CD4-positive, alpha-beta T cell (primary cell): ENCODE data around the gene CHORDC1. TPM values are rescaled to one million over a fixed set of nuclear protein-coding genes. Genes with fewer than 3 reads are reported as not detected.

Experiments
- ATAC-seq: fragments of 200-7000 bp; cut with Tn5 transposase; one replicate; pipeline ENCODE4 v1.10.0; 2022; ENCODE audit warnings: mild to moderate bottlenecking; ENCODE audit not compliant: poor library complexity
- CTCF ChIA-PET: fragments of 350-600 bp; sonication (Branson Sonifier 250); formaldehyde crosslinking; loops from one replicate; lab custom pipeline; 2021; ENCODE audit warnings: antibody characterized with exemption, inconsistent platforms; lab: Charles Lee
- POLR2A ChIA-PET: fragments of 350-600 bp; sonication (Branson Sonifier 250); formaldehyde crosslinking; loops from one replicate; lab custom pipeline; 2021; ENCODE audit warnings: antibody characterized with exemption, inconsistent platforms; lab: Charles Lee
- DNase-seq, 14 experiments: peaks; one replicate each; pipeline ENCODE4 v3.0.0-alpha.2; 2013 to 2020; ENCODE audit warnings: mixed read lengths in 2 of 14
- H3K27ac ChIP-seq, 2 donors: one replicate each; pipeline versions ENCODE4 v1.5.1 to v1.7.0; 2013; ENCODE audit warnings: low read length in 2 of 2, low read depth in 1 of 2, mild to moderate bottlenecking in 1 of 2
- H3K27me3 ChIP-seq, 2 experiments: 1 replicate in 1 of 2; 2 replicates in 1 of 2; pipeline versions ENCODE4 v1.6.1 to v1.7.0; 2013; ENCODE audit warnings: low read length in 2 of 2, control low read depth in 1 of 2, mild to moderate bottlenecking in 1 of 2, moderate library complexity in 1 of 2; ENCODE audit not compliant: insufficient read depth in 2 of 2, control insufficient read depth in 1 of 2
- H3K36me3 ChIP-seq: one replicate; pipeline ENCODE4 v1.6.1; 2013; ENCODE audit warnings: low read length, control low read depth; ENCODE audit not compliant: insufficient read depth
- H3K4me1 ChIP-seq: one replicate; pipeline ENCODE4 v1.6.1; 2013; ENCODE audit warnings: low read length, control low read depth; ENCODE audit not compliant: insufficient read depth
- H3K4me3 ChIP-seq: one replicate; pipeline ENCODE4 v1.5.1; 2013; ENCODE audit warnings: mild to moderate bottlenecking, low read length, moderate library complexity
- H3K9me3 ChIP-seq, 2 experiments: 1 replicate in 1 of 2; 2 replicates in 1 of 2; pipeline versions ENCODE4 v1.6.1 to v1.7.0; 2013; ENCODE audit warnings: low read length in 2 of 2, mild to moderate bottlenecking in 2 of 2, control low read depth in 1 of 2, moderate library complexity in 1 of 2; ENCODE audit not compliant: control insufficient read depth in 1 of 2, insufficient read depth in 1 of 2
- H3K27ac Mint-ChIP-seq: one replicate; pipeline ENCODE4 v1.8.0; 2020; ENCODE audit warnings: mixed read lengths
- H3K27me3 Mint-ChIP-seq: one replicate; pipeline ENCODE4 v1.8.0; 2021; ENCODE audit warnings: mixed read lengths
- H3K36me3 Mint-ChIP-seq: one replicate; pipeline ENCODE4 v1.8.0; 2021; ENCODE audit warnings: low read depth, mixed read lengths
- H3K4me1 Mint-ChIP-seq: one replicate; pipeline ENCODE4 v1.8.0; 2021; ENCODE audit warnings: low read depth, mixed read lengths
- H3K4me3 Mint-ChIP-seq: one replicate; pipeline ENCODE4 v1.8.0; 2020; ENCODE audit warnings: mild to moderate bottlenecking, mixed read lengths
- H3K9me3 Mint-ChIP-seq: one replicate; pipeline ENCODE4 v1.8.0; 2020; ENCODE audit warnings: mixed read lengths
- CTCF ChIP-seq: fragments of 200-600 bp; IDR thresholded peaks from one replicate; pipeline ENCODE4 v1.8.0; 2022; ENCODE audit warnings: antibody characterized with exemption, mild to moderate bottlenecking
- intact Hi-C, 2 experiments: fragments of 100-400 bp; cut with DNase I in 1 of 2; cut with micrococcal nuclease in 1 of 2; formaldehyde crosslinking; loops; one replicate each; pipeline versions ENCODE4 v1.15.1 to v1.9.0; 2023 to 2025; cut with DNase I, micrococcal nuclease
- total RNA-seq, 174 experiments: library from RNA in 2 of 174; stranded (reverse) in 2 of 174; gene quantifications; one replicate each; pipeline ENCODE4 v1.2.3 and lab custom pipeline; 2021 to 2026

Gene CHORDC1
- total RNA-seq, 2 experiments from 2014 or later, result 64.6 to 65.9 TPM

- Histone ChIP-seq H3K27me3 (no peaks in the 10 kb centered on the region), H3K9me3 (no peaks in the 10 kb centered on the region), H3K4me1 (no peaks in the 10 kb centered on the region), H3K27ac (no peak overlapping the region), H3K36me3 (no peaks in the 10 kb centered on the region), H3K4me3 (no peak overlapping the region)
- DNase-seq (no peak), ATAC-seq (no peak)
- no peaks in the 10 kb centered on the region for H3K4me1 Mint-ChIP-seq
- H3K9me3 Mint-ChIP-seq, result no peaks in the 10 kb centered on the region
- peaks cover 6% of the 10 kb centered on the region for H3K27me3 Mint-ChIP-seq
- H3K27ac Mint-ChIP-seq, result no peak overlapping the region
- no peak for TF ChIP-seq CTCF
- ChIA-PET CTCF (no interaction called here), POLR2A (no interaction called here)
- H3K4me3 Mint-ChIP-seq, result no peak overlapping the region
- intact Hi-C loops, result no loop called here
- no peaks in the 10 kb centered on the region for H3K36me3 Mint-ChIP-seq
Measured at GRCh38 chr11:90179923-90180322, 42.9 kb downstream of the CHORDC1 start.

- no peaks in the 10 kb centered on the region for H3K9me3 ChIP-seq
- intact Hi-C loops, result no loop called here
- TF ChIP-seq CTCF, result no peak
- Mint-ChIP-seq H3K27me3 (peaks cover 6% of the 10 kb centered on the region), H3K4me1 (no peaks in the 10 kb centered on the region), H3K27ac (no peak overlapping the region), H3K36me3 (no peaks in the 10 kb centered on the region), H3K9me3 (no peaks in the 10 kb centered on the region), H3K4me3 (no peak overlapping the region)
- no peak overlapping the region for H3K27ac ChIP-seq
- CTCF ChIA-PET, result no interaction called here
- no peak overlapping the region for H3K4me3 ChIP-seq
- H3K36me3 ChIP-seq, result no peaks in the 10 kb centered on the region
- H3K4me1 ChIP-seq, result no peaks in the 10 kb centered on the region
- H3K27me3 ChIP-seq, result no peaks in the 10 kb centered on the region
- POLR2A ChIA-PET, result no interaction called here
- DNase-seq (no peak), ATAC-seq (no peak)
Measured at GRCh38 chr11:90178751-90179150, 44.1 kb downstream of the CHORDC1 start.

- Histone ChIP-seq H3K4me3 (no peak overlapping the region), H3K27me3 (no peaks in the 10 kb centered on the region), H3K27ac (no peak overlapping the region), H3K9me3 (no peaks in the 10 kb centered on the region), H3K4me1 (no peaks in the 10 kb centered on the region), H3K36me3 (no peaks in the 10 kb centered on the region)
- Mint-ChIP-seq H3K27ac (no peak overlapping the region), H3K36me3 (no peaks in the 10 kb centered on the region), H3K4me3 (no peak overlapping the region), H3K4me1 (no peaks in the 10 kb centered on the region), H3K27me3 (peaks cover 10% of the 10 kb centered on the region), H3K9me3 (no peaks in the 10 kb centered on the region)
- CTCF ChIA-PET, result no interaction called here
- DNase-seq, result no peak
- ATAC-seq, result no peak
- TF ChIP-seq CTCF, result no peak
- intact Hi-C loops, result no loop called here
- POLR2A ChIA-PET, result no interaction called here
Measured at GRCh38 chr11:90176069-90176468, 46.8 kb downstream of the CHORDC1 start.
